ENCODE measurements around the gene HNRNPUL2. TPM values are rescaled to one million over a fixed set of nuclear protein-coding genes. Genes with fewer than 3 reads are reported as not detected.
A peak's percentile ranks its signal among the peaks of the same experiment; 100 is the strongest.

HNRNPUL2 gene
- total and polyA plus RNA-seq, 2 of the 4 experiments (the other 2 are of a cell fraction): 3.9 to 30.2 TPM

GRCh38 chr11:62682518-62682917 is 44.7 kb downstream of the HNRNPUL2 start:
- TF ChIP-seq ELK1 (IDR thresholded peaks at IDR 0.05; ENCODE audit: borderline replicate concordance, low read depth, low read length): no peak
- Histone ChIP-seq H2AK9ac (replicated peaks; ENCODE audit: low read depth, low read length, poor library complexity) (no peak overlapping the region), H4K91ac (ENCODE audit: insufficient read depth, low read depth, low read length) (no peak overlapping the region), H3K9me3 (ENCODE audit: control insufficient read depth, insufficient read depth, low read length) (no peaks in the 10 kb centered on the region), H4K20me1 (ENCODE audit: insufficient read depth, low read length) (no peaks in the 10 kb centered on the region), H3K27ac (ENCODE audit: insufficient read depth, low read length) (no peak overlapping the region), H2BK5ac (ENCODE audit: low read depth, low read length, poor library complexity, severe bottlenecking) (no peak overlapping the region), H2AFZ (replicated peaks; ENCODE audit: low read length, poor library complexity) (no peak overlapping the region), H3K4me1 (ENCODE audit: control insufficient read depth, insufficient read depth, low read length) (peaks cover 8% of the 10 kb centered on the region), H3K4me2 (ENCODE audit: low read depth, low read length) (no peak overlapping the region), H3K27me3 (ENCODE audit: control insufficient read depth, insufficient read depth, low read length) (no peaks in the 10 kb centered on the region), H4K5ac (ENCODE audit: low read depth, low read length) (no peak overlapping the region), H2AK5ac (ENCODE audit: low read depth, low read length) (peak overlapping the region; percentile 16; the same call in 1 of the 2 replicates), H3K14ac (replicated peaks; ENCODE audit: low read depth, low read length) (no peak overlapping the region), H3K4ac (ENCODE audit: low read depth, low read length) (no peak overlapping the region), H3K56ac (ENCODE audit: extremely low read depth, insufficient read depth, low read length) (no peak overlapping the region), H3K23ac (ENCODE audit: low read depth, low read length) (no peak overlapping the region), H4K8ac (ENCODE audit: low read depth in 2 of 2, low read length in 2 of 2) (no peak overlapping the region), H3K79me1 (ENCODE audit: low read depth in 1 of 2, low read length in 2 of 2) (peaks cover 5 to 19% of the 10 kb centered on the region in 2 experiments; a peak in 3 of 4 replicates), H3K9me1 (ENCODE audit: insufficient read depth, low read length) (peaks cover 4% of the 10 kb centered on the region; the same call in 1 of the 2 replicates), H2BK120ac (ENCODE audit: low read depth, low read length) (no peak overlapping the region), H3K9ac (ENCODE audit: low read depth, low read length) (no peak overlapping the region), H2BK20ac (ENCODE audit: low read depth, low read length) (no peak overlapping the region), H3K36me3 (ENCODE audit: control insufficient read depth, insufficient read depth, low read length) (peaks cover 4% of the 10 kb centered on the region), H3K18ac (ENCODE audit: low read depth, low read length) (no peak overlapping the region), H2BK15ac (ENCODE audit: low read depth, low read length) (no peak overlapping the region), H3K4me3 (ENCODE audit: insufficient read depth, low read depth, low read length) (no peak overlapping the region)
- intact Hi-C loops (cut with micrococcal nuclease): no loop called here
- no peak for DNase-seq
- POLR2A ChIA-PET (ENCODE audit: unreplicated experiment): no interaction called here
- BruUV-seq (replicated peaks): no TSS peak
- CTCF ChIA-PET: no interaction called here
- in situ Hi-C loops (cut with MboI; ENCODE audit: low sequenced_read_pairs): no loop called here
- WGBS, 2 experiments (ENCODE audit: extremely low coverage in 2 of 2, insufficient read length in 1 of 2): 84% methylated on average over 3 of the region's 7 CpGs; no CpG with 5 or more reads in 1 of the 2 experiments
- ATAC-seq (ENCODE audit: low read depth): no peak
- dilution Hi-C loops (cut with HindIII; ENCODE audit: low sequenced_read_pairs, unreplicated experiment): no loop called here

Measured in IMR-90 (cell line).